ENCODE data around the gene ACKR3. TPM values are rescaled to one million over a fixed set of nuclear protein-coding genes. Genes with fewer than 3 reads are reported as not detected.

The ACKR3 gene
- total and polyA plus RNA-seq, 2 donors (not counting 1 experiment from before 2014, with no cell fraction given) = 0.17 to 1.5 TPM

DNA sequence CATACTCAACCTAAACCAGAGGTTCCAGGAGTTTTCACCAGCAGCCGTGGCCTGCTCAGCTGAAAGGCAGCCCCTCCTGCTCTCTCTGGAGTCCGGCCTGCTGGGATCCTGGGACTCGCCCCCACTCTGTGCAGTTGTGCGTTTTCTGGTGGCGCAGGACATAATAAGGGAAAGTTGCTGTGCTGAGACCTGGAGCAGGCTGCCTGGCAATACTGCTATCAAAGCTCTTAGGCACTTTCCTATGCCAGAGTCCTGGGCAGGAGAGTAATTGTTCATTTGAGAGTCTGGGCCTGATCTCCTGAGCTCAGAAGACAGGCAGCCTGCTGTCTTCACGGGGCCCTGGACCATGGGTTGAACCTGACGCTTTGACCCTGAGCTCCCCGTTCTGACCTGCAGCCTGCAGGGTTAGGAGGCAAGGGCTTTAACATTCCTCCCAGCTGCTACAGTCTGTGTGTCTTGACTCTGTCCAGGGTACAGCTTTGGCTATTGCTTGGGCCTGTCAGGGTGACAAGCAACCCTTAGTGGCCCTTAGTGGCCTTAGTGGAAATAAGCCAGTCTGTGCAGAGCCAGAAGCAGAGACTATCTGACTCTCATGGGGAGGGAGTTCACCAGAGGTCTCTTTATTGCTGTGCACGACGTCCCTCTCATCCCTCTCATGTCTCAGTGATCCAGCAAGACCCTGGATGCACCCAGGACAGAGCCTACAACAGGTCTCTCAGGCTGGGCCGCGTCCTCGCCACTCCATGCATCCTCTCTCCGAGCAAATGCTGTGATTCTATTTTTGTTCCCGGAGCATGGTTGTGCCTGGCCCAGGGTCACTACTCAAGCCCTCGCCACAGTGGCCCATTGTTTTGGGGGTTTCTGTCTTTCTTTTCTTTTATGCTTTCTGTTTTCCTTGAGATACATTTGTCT lies 60.6 kb downstream of the ACKR3 start:
- no peak for DNase-seq (ENCODE audit: low read depth in 2 of 2)
- Histone ChIP-seq H3K4me2 (ENCODE audit: extremely low read depth, insufficient read depth, low read length) (no peak overlapping the region), H4K20me1 (ENCODE audit: control insufficient read depth, extremely low read depth, insufficient read depth, low read length) (no peaks in the 10 kb centered on the region), H3K9me3 (ENCODE audit: control insufficient read depth, insufficient read depth, low read depth, low read length) (no peaks in the 10 kb centered on the region), H3K9ac (ENCODE audit: insufficient read depth, low read length) (no peak overlapping the region), H3K4me3 (replicated peaks in 1 of 4; ENCODE audit: control extremely low read depth in 1 of 4, insufficient read depth in 1 of 4, low read depth in 3 of 4, low read length in 4 of 4) (no peak overlapping the region), H3K79me2 (ENCODE audit: control insufficient read depth, insufficient read depth, low read length) (no peaks in the 10 kb centered on the region), H3K4me1 (ENCODE audit: control insufficient read depth, extremely low read depth, insufficient read depth, low read length) (no peaks in the 10 kb centered on the region), H3K27me3 (ENCODE audit: control insufficient read depth, insufficient read depth, low read length) (no peaks in the 10 kb centered on the region), H3K36me3 (ENCODE audit: control insufficient read depth, insufficient read depth, low read length) (no peaks in the 10 kb centered on the region), H3K27ac (ENCODE audit: insufficient read depth, low read length) (no peak overlapping the region), H2AFZ (ENCODE audit: low read length) (no peak overlapping the region)
- TF ChIP-seq EZH2 (IDR thresholded peaks at IDR 0.05; ENCODE audit: low read length, missing control alignments) = no peak
- TF ChIP-seq, protein P1, sequence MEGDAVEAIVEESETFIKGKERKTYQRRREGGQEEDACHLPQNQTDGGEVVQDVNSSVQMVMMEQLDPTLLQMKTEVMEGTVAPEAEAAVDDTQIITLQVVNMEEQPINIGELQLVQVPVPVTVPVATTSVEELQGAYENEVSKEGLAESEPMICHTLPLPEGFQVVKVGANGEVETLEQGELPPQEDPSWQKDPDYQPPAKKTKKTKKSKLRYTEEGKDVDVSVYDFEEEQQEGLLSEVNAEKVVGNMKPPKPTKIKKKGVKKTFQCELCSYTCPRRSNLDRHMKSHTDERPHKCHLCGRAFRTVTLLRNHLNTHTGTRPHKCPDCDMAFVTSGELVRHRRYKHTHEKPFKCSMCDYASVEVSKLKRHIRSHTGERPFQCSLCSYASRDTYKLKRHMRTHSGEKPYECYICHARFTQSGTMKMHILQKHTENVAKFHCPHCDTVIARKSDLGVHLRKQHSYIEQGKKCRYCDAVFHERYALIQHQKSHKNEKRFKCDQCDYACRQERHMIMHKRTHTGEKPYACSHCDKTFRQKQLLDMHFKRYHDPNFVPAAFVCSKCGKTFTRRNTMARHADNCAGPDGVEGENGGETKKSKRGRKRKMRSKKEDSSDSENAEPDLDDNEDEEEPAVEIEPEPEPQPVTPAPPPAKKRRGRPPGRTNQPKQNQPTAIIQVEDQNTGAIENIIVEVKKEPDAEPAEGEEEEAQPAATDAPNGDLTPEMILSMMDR (conservative IDR thresholded peaks at IDR 0.05 in 1 of 2, IDR thresholded peaks at IDR 0.05 in 1 of 2; ENCODE audit: low read depth in 1 of 2, low read length in 2 of 2) = no peak

DNA sequence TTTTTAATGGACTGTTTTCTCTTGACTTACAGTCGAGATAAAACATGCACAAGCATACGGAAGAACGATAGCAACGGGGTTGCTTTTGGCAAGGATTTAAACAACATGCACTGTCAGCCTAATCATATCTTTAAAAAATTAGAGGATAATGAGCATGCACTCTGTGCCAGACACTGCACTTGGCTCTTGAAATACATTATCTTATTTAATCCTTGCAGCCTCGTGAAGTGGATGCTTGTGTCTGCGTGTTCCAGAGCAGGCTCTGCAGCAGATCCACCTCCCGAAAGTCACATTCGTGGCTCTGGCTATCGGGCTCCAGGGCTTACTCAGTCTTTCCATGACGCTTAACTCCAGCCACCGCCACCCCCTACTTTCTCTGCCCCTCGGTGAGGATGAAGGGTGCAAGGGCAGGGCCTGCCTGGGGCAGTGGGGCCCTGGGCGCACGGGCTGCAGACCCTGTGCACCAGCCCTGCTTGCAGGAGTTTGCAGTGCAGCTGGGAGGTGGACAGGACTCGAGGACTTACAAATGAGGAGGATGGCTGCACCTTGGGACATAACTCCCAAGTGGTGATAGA lies 61.7 kb downstream of the ACKR3 start:
- H3K27me3 ChIP-seq (ENCODE audit: control insufficient read depth, insufficient read depth, low read length) = no peaks in the 10 kb centered on the region
- H4K20me1 ChIP-seq (ENCODE audit: control insufficient read depth, extremely low read depth, insufficient read depth, low read length) = no peaks in the 10 kb centered on the region
- H3K9me3 ChIP-seq (ENCODE audit: control insufficient read depth, insufficient read depth, low read depth, low read length) = no peaks in the 10 kb centered on the region
- TF ChIP-seq, protein P1 (conservative IDR thresholded peaks at IDR 0.05 in 1 of 2, IDR thresholded peaks at IDR 0.05 in 1 of 2; ENCODE audit: low read depth in 1 of 2, low read length in 2 of 2) = no peak
- no peak for TF ChIP-seq EZH2 (IDR thresholded peaks at IDR 0.05; ENCODE audit: low read length, missing control alignments)
- H3K4me2 ChIP-seq (ENCODE audit: extremely low read depth, insufficient read depth, low read length) = no peak overlapping the region
- H3K79me2 ChIP-seq (ENCODE audit: control insufficient read depth, insufficient read depth, low read length) = no peaks in the 10 kb centered on the region
- no peaks in the 10 kb centered on the region for H3K36me3 ChIP-seq (ENCODE audit: control insufficient read depth, insufficient read depth, low read length)
- no peak overlapping the region for H3K9ac ChIP-seq (ENCODE audit: insufficient read depth, low read length)
- H2AFZ ChIP-seq (ENCODE audit: low read length) = no peak overlapping the region
- H3K4me3 ChIP-seq (replicated peaks in 1 of 4; ENCODE audit: control extremely low read depth in 1 of 4, insufficient read depth in 1 of 4, low read depth in 3 of 4, low read length in 4 of 4) = no peak overlapping the region
- no peak overlapping the region for H3K27ac ChIP-seq (ENCODE audit: insufficient read depth, low read length)
- H3K4me1 ChIP-seq (ENCODE audit: control insufficient read depth, extremely low read depth, insufficient read depth, low read length) = no peaks in the 10 kb centered on the region
- DNase-seq (ENCODE audit: low read depth in 2 of 2) = no peak

DNA sequence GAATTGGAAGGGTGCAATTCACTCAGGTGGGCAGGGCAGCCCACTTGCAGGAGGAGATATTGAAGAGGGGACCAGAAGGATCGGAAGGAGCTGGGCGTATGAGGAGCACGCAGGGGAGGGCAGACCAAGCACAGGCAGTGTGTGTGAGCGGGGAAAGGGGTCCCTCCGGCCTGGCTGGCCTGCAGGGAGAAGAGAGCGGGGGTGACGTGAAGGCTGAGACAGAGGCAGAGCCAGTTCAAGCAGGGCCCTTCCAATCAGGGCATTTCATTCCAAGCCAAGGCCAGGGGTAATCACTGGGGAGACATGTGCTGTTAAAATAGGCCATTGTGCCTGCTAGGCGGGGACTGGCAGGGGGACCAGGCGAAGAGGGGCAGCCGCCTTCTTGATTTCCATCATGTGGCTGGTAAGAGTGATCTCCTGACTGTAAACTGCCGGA lies 62.2 kb downstream of the ACKR3 start:
- H3K36me3 ChIP-seq (ENCODE audit: control insufficient read depth, insufficient read depth, low read length) = no peaks in the 10 kb centered on the region
- H3K4me3 ChIP-seq (replicated peaks in 1 of 4; ENCODE audit: control extremely low read depth in 1 of 4, insufficient read depth in 1 of 4, low read depth in 3 of 4, low read length in 4 of 4) = no peak overlapping the region
- H3K27ac ChIP-seq (ENCODE audit: insufficient read depth, low read length) = no peak overlapping the region
- no peak overlapping the region for H2AFZ ChIP-seq (ENCODE audit: low read length)
- TF ChIP-seq, protein P1 (conservative IDR thresholded peaks at IDR 0.05 in 1 of 2, IDR thresholded peaks at IDR 0.05 in 1 of 2; ENCODE audit: low read depth in 1 of 2, low read length in 2 of 2) = no peak
- TF ChIP-seq EZH2 (IDR thresholded peaks at IDR 0.05; ENCODE audit: low read length, missing control alignments) = no peak
- H3K4me2 ChIP-seq (ENCODE audit: extremely low read depth, insufficient read depth, low read length) = no peak overlapping the region
- H4K20me1 ChIP-seq (ENCODE audit: control insufficient read depth, extremely low read depth, insufficient read depth, low read length) = no peaks in the 10 kb centered on the region
- no peaks in the 10 kb centered on the region for H3K9me3 ChIP-seq (ENCODE audit: control insufficient read depth, insufficient read depth, low read depth, low read length)
- no peaks in the 10 kb centered on the region for H3K4me1 ChIP-seq (ENCODE audit: control insufficient read depth, extremely low read depth, insufficient read depth, low read length)
- no peaks in the 10 kb centered on the region for H3K79me2 ChIP-seq (ENCODE audit: control insufficient read depth, insufficient read depth, low read length)
- no peak overlapping the region for H3K9ac ChIP-seq (ENCODE audit: insufficient read depth, low read length)
- no peaks in the 10 kb centered on the region for H3K27me3 ChIP-seq (ENCODE audit: control insufficient read depth, insufficient read depth, low read length)
- DNase-seq (ENCODE audit: low read depth in 2 of 2) = no peak
